A549 (cell line): ENCODE measurements around the gene BHLHA15. TPM values are rescaled to one million over a fixed set of nuclear protein-coding genes. Genes with fewer than 3 reads are reported as not detected.
"Not testable (repeated sequence)": the region's sequence is repeated elsewhere in the genome, so short reads cannot be mapped to it uniquely, and the experiment has no call there.

ENCODE experiments used
- ATAC-seq, 2 experiments: fragments of 200-7000 bp in 1 of 2; fragments of >200 bp in 1 of 2; cut with Nextera tagmentation in 1 of 2; cut with Tn5 transposase in 1 of 2; 3 replicates each; pipeline versions ENCODE4 v1.8.0 to v1.9.1; 2018 to 2020; ENCODE audit warnings: mild to moderate bottlenecking in 1 of 2, moderate library complexity in 1 of 2
- CTCF ChIA-PET: fragments of 300-600 bp; sonication (Branson Sonifier 250); formaldehyde crosslinking; extraction: SDS; loops from one replicate; lab custom pipeline; 2021; ENCODE audit warnings: antibody characterized with exemption, inconsistent platforms; lab: Yijun Ruan, JAX
- POLR2A ChIA-PET: fragments of 350-600 bp; formaldehyde crosslinking; extraction: SDS; loops from one replicate; lab custom pipeline; 2021; ENCODE audit warnings: antibody characterized with exemption, inconsistent platforms; lab: Yijun Ruan, JAX
- DNase-seq, 2 experiments: peaks; one replicate each; pipeline versions ENCODE4 v3.0.0 to v3.0.0-alpha.2; 2011 to 2016; ENCODE audit warnings: low read depth in 1 of 2, low spot score in 1 of 2
- FAIRE-seq: peaks from 2 replicates; lab custom pipeline; 2011; peaks lifted over from hg19 to GRCh38; lab: Jason Lieb, UNC
- H3K27ac ChIP-seq, 2 experiments: fragments of >200 bp; sonication (Bioruptor Twin); formaldehyde crosslinking; 3 replicates each; pipeline ENCODE4 v1.5.1; 2016 to 2017
- H3K4me1 ChIP-seq: fragments of >200 bp; sonication (Bioruptor Twin); formaldehyde crosslinking; 3 replicates; pipeline ENCODE4 v1.6.1; 2016
- H3K4me2 ChIP-seq: fragments of >200 bp; sonication (Bioruptor Twin); formaldehyde crosslinking; 3 replicates; pipeline ENCODE4 v1.6.1; 2016
- H3K4me3 ChIP-seq: fragments of >200 bp; sonication (Bioruptor Twin); formaldehyde crosslinking; 3 replicates; pipeline ENCODE4 v1.5.1; 2016
- H3K9me3 ChIP-seq: fragments of >200 bp; sonication (Bioruptor Twin); formaldehyde crosslinking; 3 replicates; pipeline ENCODE4 v1.6.1; 2016
- CBX8 ChIP-seq: fragments of 200-600 bp; sonication (generic); IDR thresholded peaks from 2 replicates; pipeline ENCODE4 v1.6.1; 2016
- CHD4 ChIP-seq: fragments of 200-600 bp; sonication (generic); IDR thresholded peaks from 2 replicates; pipeline ENCODE4 v1.6.1; 2016; ENCODE audit warnings: antibody characterized with exemption, mild to moderate bottlenecking, borderline replicate concordance
- FOSB ChIP-seq: fragments of 250-450 bp; sonication (Bioruptor Pico); IDR thresholded peaks from 2 replicates; pipeline ENCODE4 v1.5.0; 2020; ENCODE audit warnings: mild to moderate bottlenecking, moderate library complexity
- FOXS1 ChIP-seq: fragments of 250-450 bp; sonication (Bioruptor Pico); IDR thresholded peaks from 2 replicates; pipeline ENCODE4 v1.5.0; 2020; ENCODE audit warnings: mild to moderate bottlenecking, moderate library complexity
- HOXA7 ChIP-seq: fragments of 250-450 bp; sonication (Bioruptor Pico); IDR thresholded peaks from 2 replicates; pipeline ENCODE4 v1.5.0; 2020; ENCODE audit warnings: mild to moderate bottlenecking, moderate library complexity
- JUNB ChIP-seq: fragments of >200 bp; sonication (Bioruptor Twin); formaldehyde crosslinking; IDR thresholded peaks from 2 replicates; pipeline ENCODE4 v1.6.1; 2016
- KDM1A ChIP-seq: fragments of 200-600 bp; sonication (generic); IDR thresholded peaks from 2 replicates; pipeline ENCODE4 v1.6.1; 2016; ENCODE audit warnings: low read depth, mild to moderate bottlenecking
- MAFK ChIP-seq: fragments of 450-650 bp; IDR thresholded peaks from 2 replicates; pipeline ENCODE4 v1.6.1; 2014; ENCODE audit not compliant: partially characterized antibody
- MYC ChIP-seq: IDR thresholded peaks from 2 replicates; pipeline ENCODE4 v1.6.1; 2012; ENCODE audit warnings: mild to moderate bottlenecking, inconsistent platforms, low read length, improper control_type of control experiment, borderline replicate concordance
- NR3C1 ChIP-seq: fragments of >200 bp; sonication (Bioruptor Twin); formaldehyde crosslinking; IDR thresholded peaks from 3 replicates; pipeline ENCODE4 v1.6.1; 2017
- PHF8 ChIP-seq: fragments of 200-600 bp; sonication (generic); IDR thresholded peaks from 2 replicates; pipeline ENCODE4 v1.6.1; 2016; ENCODE audit warnings: low read depth, mild to moderate bottlenecking, antibody characterized with exemption, moderate library complexity, borderline replicate concordance
- POLR2AphosphoS2 ChIP-seq: conservative IDR thresholded peaks from 2 replicates; pipeline ENCODE4 v1.6.1; 2012; ENCODE audit warnings: low read length, improper control_type of control experiment, inconsistent platforms
- RAD21 ChIP-seq, 2 experiments: fragments of >200 bp in 1 of 2; sonication (Bioruptor Twin) in 1 of 2; formaldehyde crosslinking in 1 of 2; IDR thresholded peaks in 1 of 2; conservative IDR thresholded peaks in 1 of 2; 2 replicates in 1 of 2; 3 replicates in 1 of 2; pipeline ENCODE4 v1.6.1; 2012 to 2018; ENCODE audit warnings: inconsistent platforms in 1 of 2
- RCOR1 ChIP-seq: fragments of 150-350 bp; IDR thresholded peaks from 2 replicates; pipeline ENCODE4 v1.6.1; 2014; ENCODE audit warnings: antibody characterized with exemption, low read length, low read depth
- RFX5 ChIP-seq: fragments of 450-650 bp; IDR thresholded peaks from 2 replicates; pipeline ENCODE4 v1.7.1; 2014; ENCODE audit warnings: antibody characterized with exemption, mild to moderate bottlenecking, moderate library complexity
- RNF2 ChIP-seq: fragments of 200-600 bp; sonication (generic); IDR thresholded peaks from 2 replicates; pipeline ENCODE4 v1.6.1; 2016; ENCODE audit warnings: low read depth, mild to moderate bottlenecking, antibody characterized with exemption, moderate library complexity, borderline replicate concordance
- SREBF2 ChIP-seq: fragments of 450-650 bp; IDR thresholded peaks from 2 replicates; pipeline ENCODE4 v1.6.1; 2014; ENCODE audit warnings: mild to moderate bottlenecking, moderate library complexity
- TFCP2L1 ChIP-seq: fragments of 250-450 bp; sonication (Bioruptor Pico); IDR thresholded peaks from 2 replicates; pipeline ENCODE4 v1.5.0; 2021; ENCODE audit warnings: mild to moderate bottlenecking
- TP53 ChIP-seq: fragments of 250-450 bp; sonication (Bioruptor Pico); IDR thresholded peaks from 2 replicates; pipeline ENCODE4 v1.5.0; 2021; ENCODE audit warnings: mild to moderate bottlenecking, moderate library complexity
- ZSCAN20 ChIP-seq: fragments of 250-450 bp; sonication (Bioruptor Pico); IDR thresholded peaks from 2 replicates; pipeline ENCODE4 v1.8.0; 2022; ENCODE audit warnings: mild to moderate bottlenecking, moderate library complexity
- WGBS: methylation state at CpG from one replicate; pipeline ENCODE4 v1.1.6; 2017; ENCODE audit errors: missing lambda C conversion rate; 5-methylcytosine and 5-hydroxymethylcytosine counted together
- polyA plus RNA-seq, 4 experiments: library from polyadenylated mRNA; depleted of rRNA in 3 of 4; stranded (reverse); fragments of >200 nt; fragmentation: RNase III in 1 of 4; extraction: RNeasy Plus Mini Kit Qiagen cat#74134 plus additional on column Dnase treatment in 1 of 4; gene quantifications; 2 replicates in 3 of 4; 3 replicates in 1 of 4; pipeline ENCODE4 v1.2.3, GENCODE V29; 2011 to 2017
- TF ChIP-seq, protein P1 (sequence below): fragments of 450-650 bp; IDR thresholded peaks from 2 replicates; pipeline ENCODE4 v1.6.1; 2014; ENCODE audit warnings: antibody characterized with exemption
- TF ChIP-seq, protein P2 (sequence below): fragments of >200 bp; sonication (Bioruptor Twin); formaldehyde crosslinking; IDR thresholded peaks from 3 replicates; pipeline ENCODE4 v1.5.1; 2016

The BHLHA15 gene
- polyA plus RNA-seq, 2 of the 4 experiments (the other 2 are of a cell fraction), result 0.23 to 0.30 TPM

DNA sequence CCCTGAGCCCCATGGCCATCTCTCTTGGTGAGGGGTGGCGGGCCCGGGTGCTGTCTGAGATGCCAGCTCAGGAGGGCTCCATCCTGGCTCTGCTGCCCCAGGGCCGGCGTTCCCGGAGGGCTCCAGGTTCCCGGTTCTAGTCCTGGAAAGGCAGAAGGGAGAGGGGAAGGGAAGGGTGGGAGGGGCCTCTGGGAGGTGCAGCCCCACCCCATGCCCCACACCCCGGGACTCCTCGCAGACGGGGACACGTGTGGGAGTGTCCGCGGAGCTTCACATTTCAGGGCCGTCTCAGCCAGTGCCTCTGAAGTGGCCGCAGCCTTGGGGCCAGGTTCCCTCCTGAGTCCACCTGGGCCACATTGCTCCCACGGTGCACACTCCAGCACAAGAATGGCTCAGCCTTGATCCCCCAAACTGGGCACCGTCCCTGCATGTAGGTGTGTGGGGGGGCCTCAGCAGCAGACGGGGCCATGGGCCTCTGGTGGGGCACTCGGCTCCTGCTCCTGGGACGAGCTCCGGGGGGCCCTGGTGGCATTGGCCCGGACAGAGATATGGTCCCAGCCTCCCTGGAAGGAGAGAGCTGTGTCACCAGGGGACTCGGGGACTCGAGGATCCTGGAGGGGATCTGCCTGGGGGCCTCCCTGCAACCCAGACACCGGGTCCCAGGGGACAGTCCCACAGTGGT is 5.8 kb downstream of the BHLHA15 start:
- H3K4me1 ChIP-seq, result no peaks in the 10 kb centered on the region
- ChIA-PET POLR2A (no interaction called here), CTCF (interaction anchor here (1.1 kb wide), 1 partner anchor 16 kb away, joined by 3 read pairs; no protein-coding TSS in a partner anchor)
- 93% methylated on average over 16 of the region's 24 CpGs for WGBS
- no peak for DNase-seq
- no peak for FAIRE-seq
- H3K4me3 ChIP-seq, result no peak overlapping the region
- TF ChIP-seq RAD21 (conservative IDR thresholded peaks at IDR 0.05 in 1 of 2, IDR thresholded peaks at IDR 0.05 in 1 of 2), result no peak
- no peak for TF ChIP-seq HOXA7 (CRISPR knock-in tag)
- no peak for TF ChIP-seq RFX5
- no peak for TF ChIP-seq FOXS1 (CRISPR knock-in tag)
- no peak for TF ChIP-seq MAFK
- TF ChIP-seq FOSB, result no peak
- TF ChIP-seq, protein P1, sequence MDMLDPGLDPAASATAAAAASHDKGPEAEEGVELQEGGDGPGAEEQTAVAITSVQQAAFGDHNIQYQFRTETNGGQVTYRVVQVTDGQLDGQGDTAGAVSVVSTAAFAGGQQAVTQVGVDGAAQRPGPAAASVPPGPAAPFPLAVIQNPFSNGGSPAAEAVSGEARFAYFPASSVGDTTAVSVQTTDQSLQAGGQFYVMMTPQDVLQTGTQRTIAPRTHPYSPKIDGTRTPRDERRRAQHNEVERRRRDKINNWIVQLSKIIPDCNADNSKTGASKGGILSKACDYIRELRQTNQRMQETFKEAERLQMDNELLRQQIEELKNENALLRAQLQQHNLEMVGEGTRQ, result no peak
- TF ChIP-seq TP53 (CRISPR knock-in tag), result no peak
- TF ChIP-seq MYC, result no peak
- no peak for TF ChIP-seq TFCP2L1
- TF ChIP-seq KDM1A, result no peak
- no peak overlapping the region for H3K4me2 ChIP-seq
- H3K27ac ChIP-seq, result no peak overlapping the region
- H3K9me3 ChIP-seq, result no peaks in the 10 kb centered on the region
- ATAC-seq, result no peak

DNA sequence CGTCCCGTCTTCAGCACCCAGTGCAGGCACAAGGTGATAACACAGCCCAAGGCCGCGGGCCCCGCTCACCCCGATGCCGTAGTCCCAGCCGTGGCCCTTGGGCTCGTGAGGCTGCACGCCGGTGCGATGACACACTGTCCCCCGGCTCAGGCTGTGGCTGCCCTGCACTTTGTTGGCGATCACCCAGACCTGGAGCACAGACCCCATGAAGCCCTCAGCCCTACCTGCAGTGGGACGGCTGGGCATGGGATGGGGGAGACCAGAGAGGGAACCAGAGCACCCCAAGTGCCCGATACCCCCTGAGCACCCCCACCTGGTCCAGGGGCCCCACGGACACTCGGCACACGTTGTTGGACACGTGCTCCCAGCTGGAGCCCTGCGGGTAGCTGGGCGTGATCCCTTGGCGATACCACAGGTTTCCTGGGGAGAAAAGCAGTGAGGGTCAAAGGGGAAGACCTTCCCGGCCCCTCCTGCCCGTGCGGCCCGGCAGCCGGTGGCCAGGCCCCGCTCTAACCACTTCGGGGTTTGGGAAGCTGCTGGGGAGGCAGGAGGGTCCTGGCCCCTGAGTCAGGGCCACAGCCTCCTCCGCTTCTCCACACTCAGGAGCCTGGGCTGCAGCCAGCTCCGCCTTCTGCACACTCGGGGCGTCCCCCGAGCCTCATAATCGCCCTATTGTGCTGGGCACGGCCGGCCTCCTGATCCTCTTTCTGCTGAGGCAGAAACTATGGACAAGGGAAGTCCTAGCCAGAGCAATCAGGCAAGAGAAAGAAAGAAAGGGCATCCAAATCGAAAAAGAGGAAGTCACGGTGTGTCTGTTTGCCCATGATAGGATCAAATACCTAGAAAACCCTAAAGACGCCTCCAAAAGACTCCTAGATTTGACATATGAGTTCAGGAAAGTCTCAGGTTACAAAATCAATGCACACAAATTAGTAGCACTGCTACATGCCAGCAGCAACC is 6.7 kb downstream of the BHLHA15 start:
- TF ChIP-seq JUNB, result no peak
- TF ChIP-seq HOXA7 (CRISPR knock-in tag), result no peak
- TF ChIP-seq POLR2AphosphoS2, result no peak
- TF ChIP-seq PHF8, result no peak
- no peak for TF ChIP-seq CHD4
- no peak for TF ChIP-seq RCOR1
- no peak for TF ChIP-seq NR3C1
- TF ChIP-seq RAD21 (conservative IDR thresholded peaks at IDR 0.05 in 1 of 2, IDR thresholded peaks at IDR 0.05 in 1 of 2), result no peak
- no peak for TF ChIP-seq SREBF2
- TF ChIP-seq, protein P2, sequence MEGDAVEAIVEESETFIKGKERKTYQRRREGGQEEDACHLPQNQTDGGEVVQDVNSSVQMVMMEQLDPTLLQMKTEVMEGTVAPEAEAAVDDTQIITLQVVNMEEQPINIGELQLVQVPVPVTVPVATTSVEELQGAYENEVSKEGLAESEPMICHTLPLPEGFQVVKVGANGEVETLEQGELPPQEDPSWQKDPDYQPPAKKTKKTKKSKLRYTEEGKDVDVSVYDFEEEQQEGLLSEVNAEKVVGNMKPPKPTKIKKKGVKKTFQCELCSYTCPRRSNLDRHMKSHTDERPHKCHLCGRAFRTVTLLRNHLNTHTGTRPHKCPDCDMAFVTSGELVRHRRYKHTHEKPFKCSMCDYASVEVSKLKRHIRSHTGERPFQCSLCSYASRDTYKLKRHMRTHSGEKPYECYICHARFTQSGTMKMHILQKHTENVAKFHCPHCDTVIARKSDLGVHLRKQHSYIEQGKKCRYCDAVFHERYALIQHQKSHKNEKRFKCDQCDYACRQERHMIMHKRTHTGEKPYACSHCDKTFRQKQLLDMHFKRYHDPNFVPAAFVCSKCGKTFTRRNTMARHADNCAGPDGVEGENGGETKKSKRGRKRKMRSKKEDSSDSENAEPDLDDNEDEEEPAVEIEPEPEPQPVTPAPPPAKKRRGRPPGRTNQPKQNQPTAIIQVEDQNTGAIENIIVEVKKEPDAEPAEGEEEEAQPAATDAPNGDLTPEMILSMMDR, result no peak
- TF ChIP-seq RNF2, result no peak
- no peak for TF ChIP-seq ZSCAN20
- TF ChIP-seq CBX8, result no peak
- H3K4me2 ChIP-seq, result no peak overlapping the region
- POLR2A ChIA-PET, result no interaction called here
- ATAC-seq, result no peak
- H3K27ac ChIP-seq, result no peak overlapping the region
- no peaks in the 10 kb centered on the region for H3K9me3 ChIP-seq
- no peak overlapping the region for H3K4me3 ChIP-seq
- peaks cover under 1% of the 10 kb centered on the region; the same call in 1 of the 3 replicates for H3K4me1 ChIP-seq
- no peak for DNase-seq
- CTCF ChIA-PET, result interaction anchor here (1.1 kb wide), 1 partner anchor 16 kb away, joined by 3 read pairs; no protein-coding TSS in a partner anchor
- FAIRE-seq, result no peak
- 81% methylated on average over 34 of the region's 41 CpGs for WGBS

DNA sequence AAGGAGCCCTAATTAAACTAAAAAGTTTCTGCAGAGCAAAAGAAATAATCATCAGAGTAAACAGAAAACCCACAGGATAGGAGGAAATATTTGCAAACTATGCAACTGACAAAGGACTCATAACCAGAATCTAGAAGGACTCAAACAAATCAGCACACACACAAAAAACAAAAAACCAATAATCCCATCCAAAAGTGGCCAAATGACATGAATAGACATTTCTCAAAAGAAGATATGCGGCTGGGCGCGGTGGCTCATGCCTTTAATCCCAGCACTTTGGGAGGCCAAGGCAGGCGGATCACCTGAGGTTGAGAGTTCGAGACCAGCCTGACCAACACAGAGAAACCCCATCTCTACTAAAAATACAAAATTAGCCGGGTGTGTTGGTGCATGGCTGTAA is 8.1 kb downstream of the BHLHA15 start:
- H3K4me2 ChIP-seq, H3K9me3 ChIP-seq, H3K4me3 ChIP-seq, ATAC-seq, FAIRE-seq, DNase-seq, POLR2A ChIA-PET, H3K4me1 ChIP-seq, H3K27ac ChIP-seq: not testable (repeated sequence)
- CTCF ChIA-PET, result interaction anchor here (0.9 kb wide), 1 partner anchor 9 kb away, joined by 3 read pairs; no protein-coding TSS in a partner anchor
- 91% methylated on average over 6 of the region's 6 CpGs for WGBS
